DOHH2 (cell line): Measurements from ENCODE around the gene DOCK1.

Source experiments
- CTCF ChIP-seq: fragments of 200-600 bp; sonication (generic); IDR thresholded peaks from one replicate; pipeline ENCODE4 v1.5.1; 2014; ENCODE audit warnings: antibody characterized with exemption, mild to moderate bottlenecking, low read depth, low read length; ENCODE audit not compliant: poor library complexity, severe bottlenecking
- EZH2phosphoT487 ChIP-seq: fragments of 200-600 bp; sonication (generic); IDR thresholded peaks from 2 replicates; pipeline ENCODE4 v1.6.1; 2017; ENCODE audit warnings: borderline replicate concordance, mild to moderate bottlenecking, antibody characterized with exemption, low read length, moderate library complexity, mixed read lengths

DNA sequence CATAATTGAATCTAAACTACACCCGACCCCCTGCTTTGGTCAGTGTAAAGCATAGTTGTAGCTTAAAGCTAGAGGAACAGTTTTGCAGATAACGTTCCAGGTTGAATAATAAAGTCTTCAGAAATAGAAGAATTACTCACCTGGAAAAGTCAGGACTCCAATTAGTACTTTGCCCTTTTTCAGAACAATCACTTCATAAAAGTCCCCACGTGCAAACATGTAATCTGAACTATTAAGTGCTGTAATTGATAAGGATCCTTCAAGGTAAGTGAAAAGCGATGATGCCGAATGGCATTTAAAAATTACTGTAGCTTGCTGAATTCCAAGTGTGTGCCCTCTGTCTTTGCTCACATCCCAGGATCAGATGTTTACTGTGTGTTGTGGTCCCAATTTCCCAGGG, 344.8 kb downstream of the DOCK1 start:
- no peak for TF ChIP-seq CTCF
- no peak for TF ChIP-seq EZH2phosphoT487
